ENCODE measurements around the gene OR3A2. TPM values are rescaled to one million over a fixed set of nuclear protein-coding genes. Genes with fewer than 3 reads are reported as not detected.
"Not testable (repeated sequence)": the region's sequence is repeated elsewhere in the genome, so short reads cannot be mapped to it uniquely, and the experiment has no call there.

The OR3A2 gene
- total RNA-seq, 1 experiment from 2014 or later = not detected

- in situ Hi-C loops (cut with HindIII; ENCODE audit: low sequenced_read_pairs) = no loop called here
- DNase-seq (ENCODE audit: low spot score) = no peak
Measured at GRCh38 chr17:3308603-3309002, 77.5 kb downstream of the OR3A2 start.

- DNase-seq (ENCODE audit: low spot score) = no peak
- in situ Hi-C loops (cut with HindIII; ENCODE audit: low sequenced_read_pairs) = no loop called here
Measured at GRCh38 chr17:3298260-3298659, 87.8 kb downstream of the OR3A2 start, which contains the start of gene OR3A1. Gene OR3A1, minus strand, starts transcription at chr17:3298360. Its CDS starts 5,778 bp downstream, at chr17:3292582.

- in situ Hi-C loops (cut with HindIII; ENCODE audit: low sequenced_read_pairs) = no loop called here
- DNase-seq (ENCODE audit: low spot score) = no peak
Measured at GRCh38 chr17:3295632-3296031, 90.5 kb downstream of the OR3A2 start.

- DNase-seq (ENCODE audit: low spot score) = not testable (repeated sequence)
Measured at GRCh38 chr17:3293548-3293947, 92.6 kb downstream of the OR3A2 start.

GRCh38 chr17:3282901-3283300 is 103.2 kb downstream of the OR3A2 start:
- in situ Hi-C loops (cut with HindIII; ENCODE audit: low sequenced_read_pairs) = no loop called here
- DNase-seq (ENCODE audit: low spot score) = no peak

More at GRCh38 chr17:3293548-3293947, 92.6 kb downstream of the OR3A2 start:
- in situ Hi-C loops (cut with HindIII; ENCODE audit: low sequenced_read_pairs) = not testable (repeated sequence)

GRCh38 chr17:3276126-3276525 is 110.0 kb downstream of the OR3A2 start:
- DNase-seq (ENCODE audit: low spot score) = no peak
- in situ Hi-C loops (cut with HindIII; ENCODE audit: low sequenced_read_pairs) = no loop called here

- no peak for DNase-seq (ENCODE audit: low spot score)
- in situ Hi-C loops (cut with HindIII; ENCODE audit: low sequenced_read_pairs) = no loop called here
Measured at GRCh38 chr17:3271072-3271848, 114.8 kb downstream of the OR3A2 start.

GRCh38 chr17:3260600-3260999 is 125.5 kb downstream of the OR3A2 start:
- no peak for DNase-seq (ENCODE audit: low spot score)
- in situ Hi-C loops (cut with HindIII; ENCODE audit: low sequenced_read_pairs) = no loop called here

GRCh38 chr17:3260163-3260562 is 125.9 kb downstream of the OR3A2 start:
- no peak for DNase-seq (ENCODE audit: low spot score)
- in situ Hi-C loops (cut with HindIII; ENCODE audit: low sequenced_read_pairs) = no loop called here

GRCh38 chr17:3256575-3256974 is 129.5 kb downstream of the OR3A2 start:
- no peak for DNase-seq (ENCODE audit: low spot score)
- in situ Hi-C loops (cut with HindIII; ENCODE audit: low sequenced_read_pairs) = no loop called here

- DNase-seq (ENCODE audit: low spot score); in situ Hi-C loops (cut with HindIII; ENCODE audit: low sequenced_read_pairs): not testable (repeated sequence)
Measured at GRCh38 chr17:3249013-3249412, 137.1 kb downstream of the OR3A2 start.

GRCh38 chr17:3244841-3245240 is 141.3 kb downstream of the OR3A2 start:
- DNase-seq (ENCODE audit: low spot score); in situ Hi-C loops (cut with HindIII; ENCODE audit: low sequenced_read_pairs): not testable (repeated sequence)

- in situ Hi-C loops (cut with HindIII; ENCODE audit: low sequenced_read_pairs) = not testable (repeated sequence)
Measured at GRCh38 chr17:3241044-3241443, 145.1 kb downstream of the OR3A2 start.

GRCh38 chr17:3238685-3239084 is 147.4 kb downstream of the OR3A2 start:
- in situ Hi-C loops (cut with HindIII; ENCODE audit: low sequenced_read_pairs); DNase-seq (ENCODE audit: low spot score): not testable (repeated sequence)

More at GRCh38 chr17:3241044-3241443, 145.1 kb downstream of the OR3A2 start:
- DNase-seq (ENCODE audit: low spot score) = not testable (repeated sequence)

- in situ Hi-C loops (cut with HindIII; ENCODE audit: low sequenced_read_pairs); DNase-seq (ENCODE audit: low spot score): not testable (repeated sequence)
Measured at GRCh38 chr17:3232300-3232699, 153.8 kb downstream of the OR3A2 start.

Other genes starting within 250 kb of the OR3A2 start
- not detected in 2 replicates for gene OR1A2, start 188.8 kb downstream of the OR3A2 start, total RNA-seq (2014; rRNA removed; shearing (Covaris generic))
- gene OR1A1, start 178.6 kb downstream of the OR3A2 start, total RNA-seq (2014; rRNA removed; shearing (Covaris generic)) = not detected in 2 replicates
- gene OR3A1, start 87.9 kb downstream of the OR3A2 start, total RNA-seq (2014; rRNA removed; shearing (Covaris generic)) = not detected in 2 replicates
- not detected in 2 replicates for gene OR1E1, start 12.1 kb upstream of the OR3A2 start, total RNA-seq (2014; rRNA removed; shearing (Covaris generic))
- not detected in 2 replicates for gene OR3A3, start 25.1 kb upstream of the OR3A2 start, total RNA-seq (2014; rRNA removed; shearing (Covaris generic))
- not detected in 2 replicates for gene OR1E2, start 47.5 kb upstream of the OR3A2 start, total RNA-seq (2014; rRNA removed; shearing (Covaris generic))
- not detected in 2 replicates for gene SPATA22, start 85.5 kb upstream of the OR3A2 start, total RNA-seq (2014; rRNA removed; shearing (Covaris generic))
- gene ASPA, start 89.7 kb upstream of the OR3A2 start, total RNA-seq (2014; rRNA removed; shearing (Covaris generic)) = not detected in 2 replicates
- gene TRPV3, start 171.5 kb upstream of the OR3A2 start, total RNA-seq (2014; rRNA removed; shearing (Covaris generic)) = 0.25 and 0.61 TPM in 2 replicates
- 0.86 and 1.2 TPM in 2 replicates for gene TRPV1, start 223.1 kb upstream of the OR3A2 start, total RNA-seq (2014; rRNA removed; shearing (Covaris generic))
- gene SHPK, start 249.9 kb upstream of the OR3A2 start, total RNA-seq (2014; rRNA removed; shearing (Covaris generic)) = 37.8 and 41.2 TPM in 2 replicates